CD4-positive, alpha-beta T cell treated with Interleukin-6 at 100 ng/mL for 8 hours (primary cell): ENCODE measurements around the gene FAM72C.
"Not testable (repeated sequence)": the region's sequence is repeated elsewhere in the genome, so short reads cannot be mapped to it uniquely, and the experiment has no call there.

ENCODE experiments used
- DNase-seq: peaks from one replicate; pipeline ENCODE4 v3.0.0-alpha.2; 2020; ENCODE audit warnings: mixed read lengths, low spot score

FAM72C gene

GRCh38 chr1:143971924-143972700 lies at the start of gene FAM72C:
FAM72C (minus strand) TSS chr1:143971986; CDS start chr1:143971141, 845 bp downstream.
- DNase-seq: not testable (repeated sequence)

GRCh38 chr1:144020001-144020738 lies 48.4 kb upstream of the FAM72C start:
- not testable (repeated sequence) for DNase-seq

- not testable (repeated sequence) for DNase-seq
These were observed 47.3 kb upstream of the FAM72C start for GRCh38 chr1:144019101-144019500.

GRCh38 chr1:144015180-144015966 lies 43.6 kb upstream of the FAM72C start:
- not testable (repeated sequence) for DNase-seq

- DNase-seq: not testable (repeated sequence)
These were observed 42.7 kb upstream of the FAM72C start for GRCh38 chr1:144014528-144014927.

- DNase-seq: not testable (repeated sequence)
These were observed 42.3 kb upstream of the FAM72C start for GRCh38 chr1:144014121-144014520.

GRCh38 chr1:144012168-144012733 lies 40.5 kb upstream of the FAM72C start:
- not testable (repeated sequence) for DNase-seq

GRCh38 chr1:144009410-144009809 lies 37.6 kb upstream of the FAM72C start:
- DNase-seq: not testable (repeated sequence)

GRCh38 chr1:144004259-144004658 lies 32.5 kb upstream of the FAM72C start:
- not testable (repeated sequence) for DNase-seq

GRCh38 chr1:144003306-144004029 lies 31.7 kb upstream of the FAM72C start:
- not testable (repeated sequence) for DNase-seq

- DNase-seq: not testable (repeated sequence)
These were observed 30.5 kb upstream of the FAM72C start for GRCh38 chr1:144002141-144002881.

GRCh38 chr1:144001077-144001476 lies 29.3 kb upstream of the FAM72C start:
- not testable (repeated sequence) for DNase-seq

- not testable (repeated sequence) for DNase-seq
These were observed 24.2 kb upstream of the FAM72C start for GRCh38 chr1:143996020-143996419.

GRCh38 chr1:143993301-143993907 lies 21.6 kb upstream of the FAM72C start:
- not testable (repeated sequence) for DNase-seq

GRCh38 chr1:143990699-143991098 lies 18.9 kb upstream of the FAM72C start:
- DNase-seq: not testable (repeated sequence)

GRCh38 chr1:143989719-143990118 lies 17.9 kb upstream of the FAM72C start:
- not testable (repeated sequence) for DNase-seq

GRCh38 chr1:143989427-143989712 lies 17.6 kb upstream of the FAM72C start:
- not testable (repeated sequence) for DNase-seq

GRCh38 chr1:143988602-143989426 lies 17.0 kb upstream of the FAM72C start:
- not testable (repeated sequence) for DNase-seq

GRCh38 chr1:143987868-143988267 lies 16.1 kb upstream of the FAM72C start:
- DNase-seq: not testable (repeated sequence)
